Fibroblast of lung (primary cell): ENCODE results near the gene MRPL55.

Experiments used
- EZH2 ChIP-seq: IDR thresholded peaks from 2 replicates; pipeline ENCODE4 v1.5.1; 2012; ENCODE audit warnings: low read length, control low read depth, mild to moderate bottlenecking; ENCODE audit errors: missing control alignments
- TF ChIP-seq, protein P1 (sequence below), 2 donors: IDR thresholded peaks in 1 of 2; conservative IDR thresholded peaks in 1 of 2; 1 replicate in 1 of 2; 2 replicates in 1 of 2; pipeline ENCODE4 v1.5.1; 2011 to 2012; ENCODE audit warnings: low read length in 2 of 2, control low read depth in 1 of 2, inconsistent platforms in 1 of 2, low read depth in 1 of 2, mild to moderate bottlenecking in 1 of 2

DNA sequence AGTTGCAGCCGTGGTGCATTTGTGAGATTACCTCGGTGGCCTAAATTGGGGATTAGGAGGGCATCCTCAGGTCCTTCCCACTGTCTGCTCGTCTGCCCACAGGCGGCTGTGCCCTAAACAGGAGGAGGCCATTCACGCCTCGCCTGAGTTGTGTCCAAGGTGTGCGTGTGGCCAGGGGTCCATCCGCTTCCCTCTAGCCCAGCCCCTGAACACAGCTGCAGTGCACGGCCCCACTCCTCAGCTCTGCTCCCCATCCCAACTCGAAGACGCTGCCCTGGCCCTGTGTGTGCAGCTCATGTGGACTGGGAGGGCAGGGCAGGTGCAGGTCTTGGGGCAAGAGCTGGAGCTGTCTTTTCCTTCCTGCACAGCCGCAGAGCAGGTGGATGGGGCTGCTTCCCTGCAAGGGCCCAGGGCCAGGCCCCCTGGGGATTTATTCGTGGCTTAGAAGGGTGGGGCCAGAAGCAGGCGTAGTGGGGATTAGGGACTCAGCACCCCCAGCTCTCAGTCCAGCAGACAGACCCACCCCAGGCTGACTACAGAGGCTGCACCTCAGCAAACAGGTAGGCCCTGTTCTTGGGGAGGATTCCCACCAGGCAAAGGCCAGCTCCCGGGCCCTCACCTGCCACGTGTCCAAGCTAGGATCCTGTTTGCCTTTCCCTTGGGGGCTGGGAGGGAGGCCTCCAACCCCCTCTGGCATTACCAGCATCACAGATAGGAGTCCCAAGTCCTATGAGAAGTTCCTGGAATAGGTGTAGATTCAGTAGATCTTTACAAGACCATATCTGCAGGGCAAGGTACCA, 35.3 kb upstream of the MRPL55 start:
- no peak for TF ChIP-seq EZH2
- TF ChIP-seq, protein P1, sequence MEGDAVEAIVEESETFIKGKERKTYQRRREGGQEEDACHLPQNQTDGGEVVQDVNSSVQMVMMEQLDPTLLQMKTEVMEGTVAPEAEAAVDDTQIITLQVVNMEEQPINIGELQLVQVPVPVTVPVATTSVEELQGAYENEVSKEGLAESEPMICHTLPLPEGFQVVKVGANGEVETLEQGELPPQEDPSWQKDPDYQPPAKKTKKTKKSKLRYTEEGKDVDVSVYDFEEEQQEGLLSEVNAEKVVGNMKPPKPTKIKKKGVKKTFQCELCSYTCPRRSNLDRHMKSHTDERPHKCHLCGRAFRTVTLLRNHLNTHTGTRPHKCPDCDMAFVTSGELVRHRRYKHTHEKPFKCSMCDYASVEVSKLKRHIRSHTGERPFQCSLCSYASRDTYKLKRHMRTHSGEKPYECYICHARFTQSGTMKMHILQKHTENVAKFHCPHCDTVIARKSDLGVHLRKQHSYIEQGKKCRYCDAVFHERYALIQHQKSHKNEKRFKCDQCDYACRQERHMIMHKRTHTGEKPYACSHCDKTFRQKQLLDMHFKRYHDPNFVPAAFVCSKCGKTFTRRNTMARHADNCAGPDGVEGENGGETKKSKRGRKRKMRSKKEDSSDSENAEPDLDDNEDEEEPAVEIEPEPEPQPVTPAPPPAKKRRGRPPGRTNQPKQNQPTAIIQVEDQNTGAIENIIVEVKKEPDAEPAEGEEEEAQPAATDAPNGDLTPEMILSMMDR (conservative IDR thresholded peaks at IDR 0.05 in 1 of 2, IDR thresholded peaks at IDR 0.05 in 1 of 2; ENCODE audit: low read depth in 1 of 2, low read length in 2 of 2) = no peak
